ENCODE measurements around the gene LYPLAL1.
A peak's percentile ranks its signal among the peaks of the same experiment; 100 is the strongest.

The LYPLAL1 gene

DNA sequence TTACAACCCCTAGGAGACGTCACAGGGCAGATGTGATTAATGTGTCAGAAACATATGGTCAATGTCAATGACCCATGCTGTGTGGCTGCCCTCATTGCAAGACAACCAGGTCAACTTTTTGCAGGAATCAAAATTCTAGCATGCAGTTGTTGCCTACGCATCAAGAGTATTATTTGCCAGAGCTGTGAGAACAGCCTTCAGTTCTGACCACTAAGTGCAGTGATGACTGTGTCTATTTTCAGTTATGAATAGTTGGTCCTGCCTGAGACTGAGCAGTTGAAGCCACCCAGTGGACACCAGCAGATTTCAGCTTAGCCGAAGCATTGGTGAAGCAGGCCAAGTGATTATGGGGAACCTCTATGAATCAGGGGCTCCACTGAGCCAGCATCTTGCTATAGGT is 47.3 kb downstream of the LYPLAL1 start:
- peak; percentile 9 for DNase-seq (ENCODE audit: low read depth)
- H3K4me3 ChIP-seq (ENCODE audit: low read depth, low read length): no peak overlapping the region
- TF ChIP-seq MYC (IDR thresholded peaks at IDR 0.05; ENCODE audit: low read depth, low read length): no peak
- no peak for TF ChIP-seq POLR2A (IDR thresholded peaks at IDR 0.05; ENCODE audit: extremely low read depth, insufficient read length)
- TF ChIP-seq MAX (IDR thresholded peaks at IDR 0.05; ENCODE audit: low read depth, low read length): no peak
- TF ChIP-seq, protein P1, sequence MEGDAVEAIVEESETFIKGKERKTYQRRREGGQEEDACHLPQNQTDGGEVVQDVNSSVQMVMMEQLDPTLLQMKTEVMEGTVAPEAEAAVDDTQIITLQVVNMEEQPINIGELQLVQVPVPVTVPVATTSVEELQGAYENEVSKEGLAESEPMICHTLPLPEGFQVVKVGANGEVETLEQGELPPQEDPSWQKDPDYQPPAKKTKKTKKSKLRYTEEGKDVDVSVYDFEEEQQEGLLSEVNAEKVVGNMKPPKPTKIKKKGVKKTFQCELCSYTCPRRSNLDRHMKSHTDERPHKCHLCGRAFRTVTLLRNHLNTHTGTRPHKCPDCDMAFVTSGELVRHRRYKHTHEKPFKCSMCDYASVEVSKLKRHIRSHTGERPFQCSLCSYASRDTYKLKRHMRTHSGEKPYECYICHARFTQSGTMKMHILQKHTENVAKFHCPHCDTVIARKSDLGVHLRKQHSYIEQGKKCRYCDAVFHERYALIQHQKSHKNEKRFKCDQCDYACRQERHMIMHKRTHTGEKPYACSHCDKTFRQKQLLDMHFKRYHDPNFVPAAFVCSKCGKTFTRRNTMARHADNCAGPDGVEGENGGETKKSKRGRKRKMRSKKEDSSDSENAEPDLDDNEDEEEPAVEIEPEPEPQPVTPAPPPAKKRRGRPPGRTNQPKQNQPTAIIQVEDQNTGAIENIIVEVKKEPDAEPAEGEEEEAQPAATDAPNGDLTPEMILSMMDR (IDR thresholded peaks at IDR 0.05; ENCODE audit: low read depth, low read length): no peak

DNA sequence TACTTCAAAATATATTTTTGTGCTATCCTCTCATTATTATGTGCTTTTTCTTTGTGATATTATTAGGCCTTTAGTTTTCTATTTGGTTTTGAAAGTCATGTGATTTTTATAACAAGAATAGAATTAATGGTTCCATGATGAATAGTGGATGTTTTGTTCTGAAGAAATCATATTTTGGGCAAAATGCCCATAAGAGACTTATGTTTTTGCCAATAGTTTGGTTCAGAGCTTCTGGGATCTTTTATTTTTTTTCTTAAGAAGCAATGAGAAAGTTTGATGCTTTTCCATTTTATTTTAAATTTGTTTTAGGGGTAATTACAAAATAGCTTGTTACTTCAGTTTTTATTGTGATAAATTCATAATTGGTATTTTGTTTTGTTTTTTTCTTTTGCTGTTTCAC is 49.8 kb downstream of the LYPLAL1 start:
- TF ChIP-seq MAX (IDR thresholded peaks at IDR 0.05; ENCODE audit: low read depth, low read length) (no peak), POLR2A (IDR thresholded peaks at IDR 0.05; ENCODE audit: extremely low read depth, insufficient read length) (no peak), MYC (IDR thresholded peaks at IDR 0.05; ENCODE audit: low read depth, low read length) (no peak)
- TF ChIP-seq, protein P1 (IDR thresholded peaks at IDR 0.05; ENCODE audit: low read depth, low read length): no peak
- DNase-seq (ENCODE audit: low read depth): no peak
- H3K4me3 ChIP-seq (ENCODE audit: low read depth, low read length): no peak overlapping the region

DNA sequence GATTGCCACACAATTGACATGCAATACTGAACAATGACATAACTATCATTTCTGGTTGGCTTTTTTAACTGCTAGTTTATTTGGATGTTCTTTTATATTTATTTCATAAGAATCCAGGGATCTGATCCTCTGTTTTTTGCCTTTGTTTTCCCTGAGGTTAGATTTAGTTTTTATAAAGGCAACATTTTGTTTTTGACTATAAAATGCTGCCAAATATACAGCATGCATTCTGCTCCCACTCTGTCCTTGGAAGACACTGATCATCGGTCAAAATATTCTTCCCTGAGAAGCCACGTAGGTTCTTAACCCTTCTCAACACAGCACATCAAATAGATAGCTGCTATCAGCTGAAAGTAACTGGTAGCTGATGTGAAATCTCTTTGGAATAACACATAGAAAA is 52.5 kb downstream of the LYPLAL1 start:
- no peak overlapping the region for H3K4me3 ChIP-seq (ENCODE audit: low read depth, low read length)
- no peak for TF ChIP-seq POLR2A (IDR thresholded peaks at IDR 0.05; ENCODE audit: extremely low read depth, insufficient read length)
- no peak for TF ChIP-seq MAX (IDR thresholded peaks at IDR 0.05; ENCODE audit: low read depth, low read length)
- no peak for TF ChIP-seq MYC (IDR thresholded peaks at IDR 0.05; ENCODE audit: low read depth, low read length)
- TF ChIP-seq, protein P1 (IDR thresholded peaks at IDR 0.05; ENCODE audit: low read depth, low read length): no peak
- DNase-seq (ENCODE audit: low read depth): no peak

DNA sequence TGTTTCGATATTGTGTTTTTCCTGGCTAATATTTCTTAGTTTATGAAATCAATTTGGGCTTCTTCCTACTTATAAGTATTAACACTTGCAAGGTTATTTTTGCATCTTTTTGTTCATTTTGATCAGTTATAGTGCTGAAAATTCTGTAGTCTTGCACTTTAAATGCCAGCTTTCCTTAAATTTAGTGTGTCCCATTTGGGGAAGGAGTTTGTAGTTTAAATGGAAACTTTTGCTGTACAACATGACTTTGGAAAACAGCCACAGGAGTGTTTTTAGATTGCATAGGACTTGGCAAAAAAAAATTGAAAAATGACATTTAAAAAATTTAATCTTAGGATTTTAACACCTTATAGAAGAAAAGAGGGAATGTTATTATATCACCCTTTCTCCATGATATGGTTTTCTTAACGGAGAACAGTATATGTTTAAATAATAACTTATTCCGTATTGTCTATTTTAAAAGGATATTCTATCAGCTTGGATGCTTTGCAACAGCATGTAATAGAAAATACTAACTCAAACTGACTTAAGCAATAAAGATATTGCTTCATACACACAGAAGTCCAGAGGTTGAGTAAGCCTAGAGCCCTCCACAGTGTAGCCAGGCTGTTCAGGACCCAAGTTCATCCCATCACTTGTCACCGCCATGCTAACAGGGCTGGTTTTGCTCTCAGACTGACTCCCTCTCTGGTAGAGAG is 53.8 kb downstream of the LYPLAL1 start:
- DNase-seq (ENCODE audit: low read depth): peak; percentile 6
- TF ChIP-seq, protein P1 (IDR thresholded peaks at IDR 0.05; ENCODE audit: low read depth, low read length): no peak
- TF ChIP-seq MYC (IDR thresholded peaks at IDR 0.05; ENCODE audit: low read depth, low read length) (no peak), POLR2A (IDR thresholded peaks at IDR 0.05; ENCODE audit: extremely low read depth, insufficient read length) (no peak), MAX (IDR thresholded peaks at IDR 0.05; ENCODE audit: low read depth, low read length) (no peak)
- H3K4me3 ChIP-seq (ENCODE audit: low read depth, low read length): no peak overlapping the region

DNA sequence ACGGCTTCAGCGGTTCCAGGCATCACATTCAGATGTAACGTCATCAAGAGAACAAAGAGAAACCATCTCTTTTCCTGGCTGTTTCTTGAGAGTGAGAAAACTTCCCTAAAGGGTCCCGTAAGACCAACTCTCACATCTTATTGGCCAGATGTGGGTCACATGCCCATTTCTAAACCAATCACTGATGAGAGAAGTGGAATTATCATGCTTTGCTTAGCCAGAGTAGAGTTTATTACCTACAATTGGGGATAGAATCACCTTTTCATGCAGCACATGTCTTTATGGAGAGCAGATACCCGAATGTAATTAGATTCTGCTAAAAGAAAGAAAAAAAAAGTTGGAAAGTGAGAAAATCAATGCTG is 54.4 kb downstream of the LYPLAL1 start:
- no peak overlapping the region for H3K4me3 ChIP-seq (ENCODE audit: low read depth, low read length)
- no peak for TF ChIP-seq POLR2A (IDR thresholded peaks at IDR 0.05; ENCODE audit: extremely low read depth, insufficient read length)
- no peak for TF ChIP-seq MAX (IDR thresholded peaks at IDR 0.05; ENCODE audit: low read depth, low read length)
- TF ChIP-seq, protein P1 (IDR thresholded peaks at IDR 0.05; ENCODE audit: low read depth, low read length): no peak
- no peak for TF ChIP-seq MYC (IDR thresholded peaks at IDR 0.05; ENCODE audit: low read depth, low read length)
- no peak for DNase-seq (ENCODE audit: low read depth)

All from NB4 (cell line).